ENCODE data around the gene MT1F.

Gene MT1F

DNA sequence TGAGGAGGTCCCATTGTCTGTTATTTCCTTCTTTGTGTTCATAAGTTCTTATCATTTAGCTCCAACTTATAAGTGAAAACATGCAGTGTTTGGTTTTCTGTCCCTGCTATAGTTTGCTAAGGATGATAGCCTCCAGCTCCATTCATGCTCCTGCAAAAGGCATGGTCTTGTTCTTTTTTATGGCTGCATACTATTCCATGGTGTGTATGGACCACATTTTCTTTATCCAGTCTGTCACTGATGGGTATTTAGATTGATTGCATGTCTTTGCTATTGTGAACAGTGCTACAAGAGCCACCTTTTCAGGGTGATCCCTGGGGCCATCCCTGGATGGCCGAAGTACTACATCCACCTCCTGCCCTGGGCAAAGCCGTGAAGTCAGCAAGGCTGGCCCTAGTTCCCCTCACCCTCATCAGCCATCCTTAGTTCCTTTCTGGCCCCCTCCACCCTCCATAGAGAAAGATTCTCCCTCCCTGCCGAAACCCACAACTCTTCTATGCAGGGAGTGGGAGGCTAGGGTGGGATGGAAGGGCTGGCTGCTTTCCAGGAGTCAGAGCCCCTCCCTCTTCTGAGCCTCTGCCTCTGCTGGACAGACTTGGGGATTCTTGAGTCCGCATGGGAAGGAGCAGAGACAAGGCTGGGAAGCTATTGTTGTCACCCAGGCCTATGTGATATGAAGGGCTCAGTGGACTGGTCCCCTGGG is 32.8 kb downstream of the MT1F start:
- no peak overlapping the region for H3K4me3 ChIP-seq (ENCODE audit: low read depth, low read length)
- TF ChIP-seq, protein P1, sequence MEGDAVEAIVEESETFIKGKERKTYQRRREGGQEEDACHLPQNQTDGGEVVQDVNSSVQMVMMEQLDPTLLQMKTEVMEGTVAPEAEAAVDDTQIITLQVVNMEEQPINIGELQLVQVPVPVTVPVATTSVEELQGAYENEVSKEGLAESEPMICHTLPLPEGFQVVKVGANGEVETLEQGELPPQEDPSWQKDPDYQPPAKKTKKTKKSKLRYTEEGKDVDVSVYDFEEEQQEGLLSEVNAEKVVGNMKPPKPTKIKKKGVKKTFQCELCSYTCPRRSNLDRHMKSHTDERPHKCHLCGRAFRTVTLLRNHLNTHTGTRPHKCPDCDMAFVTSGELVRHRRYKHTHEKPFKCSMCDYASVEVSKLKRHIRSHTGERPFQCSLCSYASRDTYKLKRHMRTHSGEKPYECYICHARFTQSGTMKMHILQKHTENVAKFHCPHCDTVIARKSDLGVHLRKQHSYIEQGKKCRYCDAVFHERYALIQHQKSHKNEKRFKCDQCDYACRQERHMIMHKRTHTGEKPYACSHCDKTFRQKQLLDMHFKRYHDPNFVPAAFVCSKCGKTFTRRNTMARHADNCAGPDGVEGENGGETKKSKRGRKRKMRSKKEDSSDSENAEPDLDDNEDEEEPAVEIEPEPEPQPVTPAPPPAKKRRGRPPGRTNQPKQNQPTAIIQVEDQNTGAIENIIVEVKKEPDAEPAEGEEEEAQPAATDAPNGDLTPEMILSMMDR (IDR thresholded peaks at IDR 0.05; ENCODE audit: low read depth, low read length, missing control alignments) = no peak
- no peak for DNase-seq (ENCODE audit: low read depth)

DNA sequence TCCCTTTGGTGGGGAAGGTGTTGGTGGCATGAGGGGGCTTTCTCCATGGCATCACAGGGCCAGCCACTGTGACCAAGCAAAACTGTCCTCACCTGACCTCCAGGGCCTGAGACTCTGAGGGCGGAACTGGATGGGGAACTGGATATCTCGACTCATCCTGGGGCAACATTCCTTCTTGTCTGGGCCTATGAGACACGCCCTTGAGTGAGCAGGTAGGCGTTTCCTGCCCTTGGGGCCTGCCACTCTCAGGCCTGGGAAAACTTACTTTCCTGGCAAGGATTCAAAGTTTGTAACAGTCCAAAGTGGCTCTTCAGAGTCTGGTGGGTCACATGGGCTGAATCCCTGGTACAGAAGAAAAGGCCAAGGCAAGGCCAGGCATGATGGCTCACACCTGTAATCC is 34.1 kb downstream of the MT1F start:
- H3K4me3 ChIP-seq (ENCODE audit: low read depth, low read length) = no peak overlapping the region
- no peak for DNase-seq (ENCODE audit: low read depth)
- TF ChIP-seq, protein P1 (IDR thresholded peaks at IDR 0.05; ENCODE audit: low read depth, low read length, missing control alignments) = no peak

DNA sequence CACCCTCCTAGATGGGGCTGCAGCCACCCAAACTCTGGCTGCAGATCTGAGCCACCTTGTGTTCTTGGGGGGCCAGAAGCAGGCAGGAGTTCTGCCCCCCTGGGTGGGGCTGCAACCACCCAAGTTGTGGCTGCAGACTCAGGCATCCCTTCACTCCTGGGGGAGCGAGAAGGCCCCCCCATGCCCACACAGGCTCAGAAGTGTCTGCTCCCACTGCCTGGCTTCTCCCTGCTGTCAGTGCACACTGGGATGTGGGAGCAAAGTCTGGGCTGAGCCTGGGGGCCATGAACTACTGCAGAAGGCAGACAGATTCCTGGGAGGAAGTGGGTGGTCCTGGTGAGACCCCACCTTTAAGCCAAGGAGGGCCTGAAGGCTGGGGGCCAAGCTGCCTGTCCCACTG is 37.5 kb downstream of the MT1F start:
- TF ChIP-seq, protein P1 (IDR thresholded peaks at IDR 0.05; ENCODE audit: low read depth, low read length, missing control alignments) = no peak
- no peak overlapping the region for H3K4me3 ChIP-seq (ENCODE audit: low read depth, low read length)
- DNase-seq (ENCODE audit: low read depth) = no peak

DNA sequence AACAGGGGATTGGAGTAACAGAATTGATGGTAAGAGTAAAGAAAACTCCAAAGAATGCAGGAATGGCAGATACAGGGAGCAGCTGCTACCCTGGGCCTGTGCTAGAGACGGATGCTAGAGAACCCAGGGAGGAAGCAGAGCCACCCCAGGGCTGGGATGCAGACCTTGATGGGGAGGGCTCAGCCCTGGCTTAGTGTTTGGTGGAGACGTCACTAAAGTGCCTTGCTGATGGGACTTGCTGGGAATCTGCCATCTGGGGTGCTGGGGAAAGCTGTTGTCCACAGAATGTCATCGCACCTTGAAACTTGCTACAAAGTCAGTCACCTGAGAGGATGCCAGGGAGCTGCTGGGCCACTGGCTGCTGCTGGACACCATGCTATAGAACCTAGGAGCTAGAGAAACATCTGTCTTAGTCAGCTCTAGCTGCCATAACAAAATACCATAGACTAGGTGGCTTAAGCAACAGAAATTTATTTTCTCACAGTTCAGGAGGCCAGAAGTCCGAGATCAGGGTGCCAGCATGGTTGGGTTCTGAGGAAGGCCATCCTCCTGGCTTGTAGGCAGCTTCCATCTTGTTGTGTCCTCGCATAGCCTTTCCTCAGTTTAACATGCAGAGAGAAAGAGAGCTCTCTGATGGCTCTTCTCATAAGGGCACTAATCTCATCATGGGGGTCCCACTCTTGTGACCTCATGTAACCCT is 39.8 kb downstream of the MT1F start:
- TF ChIP-seq, protein P1 (IDR thresholded peaks at IDR 0.05; ENCODE audit: low read depth, low read length, missing control alignments) = no peak

DNA sequence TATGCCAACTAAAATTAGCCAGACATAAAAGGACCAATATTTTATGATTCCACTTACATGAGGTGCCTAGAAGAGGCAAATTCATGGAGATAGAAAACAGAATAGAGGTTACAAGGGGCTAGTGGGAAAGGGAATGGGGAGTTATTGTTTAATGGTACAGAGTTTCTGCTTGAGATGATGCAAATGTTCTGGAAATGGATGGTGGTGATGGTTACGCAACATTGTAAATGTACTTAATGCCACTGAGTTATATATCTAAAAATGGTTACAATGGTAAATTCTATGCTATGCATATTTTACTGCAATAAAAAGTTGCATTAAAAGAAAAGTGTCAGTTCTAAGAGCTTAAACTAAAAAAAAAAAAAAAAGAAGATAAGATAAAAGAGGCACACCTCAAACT is 42.4 kb downstream of the MT1F start:
- TF ChIP-seq, protein P1 (IDR thresholded peaks at IDR 0.05; ENCODE audit: low read depth, low read length, missing control alignments) = no peak
- H3K4me3 ChIP-seq (ENCODE audit: low read depth, low read length) = no peak overlapping the region
- no peak for DNase-seq (ENCODE audit: low read depth)

More for the DNA sequence above, 39.8 kb downstream of the MT1F start:
- no peak for DNase-seq (ENCODE audit: low read depth)
- H3K4me3 ChIP-seq (ENCODE audit: low read depth, low read length) = no peak overlapping the region

DNA sequence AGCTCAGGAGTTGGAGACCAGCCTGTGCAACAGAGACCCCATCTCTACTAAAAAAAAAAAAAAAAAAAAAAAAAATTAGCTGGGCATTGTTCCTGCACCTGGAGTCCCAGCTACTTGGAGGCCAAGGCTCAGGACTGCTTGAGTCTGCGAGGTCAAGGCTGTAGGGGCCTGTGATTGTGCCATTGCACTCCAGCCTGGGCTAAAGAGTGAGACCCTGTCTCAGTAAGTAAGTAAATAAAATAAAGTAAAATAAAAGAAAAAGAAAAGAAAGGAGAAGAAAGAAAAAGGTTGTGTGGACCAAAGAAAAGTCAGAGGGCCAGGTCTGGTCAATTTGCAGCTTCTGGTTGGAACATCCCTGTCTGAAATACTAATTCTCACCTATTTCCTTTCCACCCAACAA is 42.9 kb downstream of the MT1F start:
- DNase-seq (ENCODE audit: low read depth) = no peak
- H3K4me3 ChIP-seq (ENCODE audit: low read depth, low read length) = no peak overlapping the region
- TF ChIP-seq, protein P1 (IDR thresholded peaks at IDR 0.05; ENCODE audit: low read depth, low read length, missing control alignments) = no peak
